Fibroblast of skin of abdomen (primary cell): ENCODE results near the gene BCAS3. TPM values are rescaled to one million over a fixed set of nuclear protein-coding genes. Genes with fewer than 3 reads are reported as not detected.
"Not testable (repeated sequence)": the region's sequence is repeated elsewhere in the genome, so short reads cannot be mapped to it uniquely, and the experiment has no call there.

Experiments
- DNase-seq: peaks from one replicate; pipeline ENCODE4 v3.0.0-alpha.2; 2013
- polyA plus RNA-seq, 2 experiments: library from polyadenylated mRNA; unstranded; fragments of 120-200 nt; gene quantifications; one replicate each; pipeline ENCODE4 v1.2.1, GENCODE V29; 2013; ENCODE audit not compliant: insufficient read length in 2 of 2

Gene BCAS3
- polyA plus RNA-seq (2013, experiment 1 of 2; ENCODE audit: insufficient read length): 9.8 TPM
- polyA plus RNA-seq (2013, experiment 2 of 2; ENCODE audit: insufficient read length): 10.0 TPM

DNA sequence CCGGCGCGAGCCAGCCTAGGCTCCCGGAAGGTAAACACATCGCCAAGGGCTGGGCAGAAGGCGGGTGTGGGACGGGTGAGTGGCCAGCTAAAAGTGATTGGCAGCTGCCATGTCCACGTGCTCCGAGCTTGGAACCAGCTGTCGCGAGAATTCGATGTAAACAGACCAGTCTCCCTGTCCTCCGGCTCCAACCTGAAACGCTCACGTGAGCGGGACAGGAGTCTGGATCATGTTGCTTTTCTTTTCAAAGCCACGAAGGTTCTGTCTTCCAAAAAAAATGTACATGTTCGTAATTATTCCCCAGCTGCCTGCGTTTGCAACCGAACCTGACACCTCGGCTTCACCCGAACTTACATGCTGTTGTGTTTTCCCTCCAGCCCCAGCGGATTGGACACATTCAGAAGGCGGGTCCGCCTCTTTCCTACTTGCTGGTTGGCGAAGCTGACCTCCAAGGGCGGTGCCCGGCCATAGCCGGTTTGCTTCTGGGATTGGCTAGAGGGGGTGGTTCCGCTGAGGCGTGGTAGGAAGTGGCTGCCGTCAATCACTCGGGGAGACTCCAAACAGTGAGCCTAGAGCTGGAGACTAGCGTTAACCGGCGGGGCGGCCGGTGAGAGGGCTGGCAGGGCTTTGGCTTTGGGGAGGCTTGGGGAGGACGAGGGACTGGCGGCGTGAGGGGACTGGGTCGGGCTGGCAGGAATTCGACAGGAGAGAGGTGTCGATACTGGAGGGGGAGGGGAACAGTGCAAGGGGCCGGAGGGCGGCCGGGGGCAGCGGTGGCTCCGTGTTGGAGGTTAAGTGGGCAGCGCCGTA lies at the start of gene BCAS3:
Gene BCAS3, plus strand, starts transcription at position 544 of the 810 bp plus-strand sequence.
- DNase-seq: peak; percentile 99

DNA sequence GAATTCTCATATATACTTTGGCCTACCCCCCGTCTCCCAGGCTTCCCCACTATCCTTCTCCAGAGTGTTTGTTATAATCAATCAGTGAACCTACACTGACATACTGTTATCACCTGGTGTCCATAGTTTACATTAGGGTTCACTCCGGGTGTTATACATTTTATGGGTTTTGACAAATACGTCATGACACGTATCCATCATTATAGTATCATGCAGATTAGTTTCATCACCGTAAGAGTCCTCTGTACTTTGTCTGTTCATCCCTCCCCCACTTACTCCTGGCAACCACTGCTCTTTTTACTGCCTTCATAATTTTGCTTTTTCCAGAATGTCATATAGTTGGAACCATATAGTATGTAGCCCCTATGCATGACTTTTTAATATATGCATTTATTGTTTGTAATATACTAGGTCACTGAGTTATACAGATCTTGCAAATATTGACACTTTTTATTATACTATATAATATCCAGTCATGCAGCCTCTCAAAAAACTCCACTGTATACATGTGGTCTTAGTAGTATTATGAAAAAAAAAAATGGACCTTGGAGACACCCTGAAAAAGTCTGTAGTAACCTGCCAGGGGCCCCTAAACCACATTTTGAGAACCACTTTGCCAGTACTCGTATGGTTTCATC lies 49.3 kb upstream of the BCAS3 start:
- DNase-seq: no peak

DNA sequence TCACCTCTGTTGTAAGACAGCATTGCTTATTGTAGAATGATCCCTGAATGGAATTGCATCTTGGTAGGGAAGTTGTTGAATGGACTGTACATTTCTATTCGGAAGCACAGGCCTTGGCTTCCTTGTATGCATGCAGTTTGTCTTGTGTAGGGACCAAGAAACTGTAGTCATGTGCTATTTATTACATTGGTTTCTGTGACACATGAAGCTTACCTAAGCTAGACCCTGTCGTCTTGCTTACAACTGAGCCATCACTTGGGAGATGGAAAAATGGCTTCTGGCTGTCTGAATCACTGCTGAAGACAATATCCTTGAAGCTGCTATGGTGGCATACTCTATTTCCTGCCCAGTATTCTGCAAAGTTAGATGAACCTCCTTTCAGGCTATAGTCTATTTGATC lies 48.5 kb upstream of the BCAS3 start:
- DNase-seq: no peak

DNA sequence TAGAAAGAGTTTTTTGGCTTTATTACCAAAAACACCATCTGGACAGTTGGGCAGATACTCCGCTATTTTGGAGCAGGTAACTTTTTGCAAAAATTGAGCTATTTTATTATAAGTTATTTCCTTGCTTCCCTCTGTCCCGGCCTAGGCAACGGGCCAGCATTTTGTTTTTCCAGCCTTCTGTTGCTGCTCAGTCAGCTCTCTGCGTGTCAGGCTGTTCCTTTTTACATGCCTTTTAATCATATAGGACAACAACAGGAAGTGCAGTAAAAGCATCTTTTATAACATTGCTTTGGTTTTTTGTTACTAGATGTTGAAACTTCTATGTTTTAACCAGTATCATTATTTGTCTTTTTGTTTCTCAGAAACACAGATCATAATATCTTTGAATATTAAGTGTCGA lies 47.3 kb upstream of the BCAS3 start:
- no peak for DNase-seq

DNA sequence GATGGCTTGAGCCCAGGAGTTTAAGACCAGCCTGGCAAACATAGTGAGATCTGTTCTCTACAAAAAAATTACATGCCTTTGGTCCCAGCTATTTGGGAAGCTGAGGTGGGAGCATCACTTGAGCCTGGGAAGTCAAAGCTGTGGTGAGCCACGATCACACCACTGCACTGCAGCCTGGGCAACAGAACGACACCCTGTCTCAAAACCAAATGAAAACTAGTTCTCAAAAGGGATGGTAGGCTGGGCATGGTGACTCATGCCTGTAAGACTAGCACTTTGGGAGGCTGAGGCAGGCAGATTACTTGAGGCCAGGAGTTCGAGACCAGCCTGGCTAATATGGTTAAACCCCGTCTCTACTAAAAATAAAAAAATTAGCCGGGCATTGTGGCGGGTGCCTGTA lies 46.5 kb upstream of the BCAS3 start:
- DNase-seq: no peak

DNA sequence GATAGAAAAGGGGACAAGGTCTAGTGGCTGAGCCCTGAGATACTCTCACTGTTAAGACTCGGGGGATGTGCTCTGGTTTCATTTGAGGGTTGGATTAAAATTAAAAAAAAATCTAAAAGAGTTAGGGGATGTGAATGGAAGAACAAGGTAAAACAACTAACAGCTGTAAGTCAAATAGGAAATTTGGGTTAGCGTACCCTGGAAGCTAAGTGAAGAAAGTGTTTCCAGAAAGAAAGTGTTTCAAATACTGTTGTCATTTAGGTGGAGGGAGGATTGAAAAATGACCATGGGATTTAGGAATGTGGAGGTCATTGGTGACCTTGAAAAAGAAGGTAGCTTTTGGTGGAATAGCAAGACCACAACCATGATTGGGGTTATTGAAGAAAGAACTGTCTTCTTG lies 40.0 kb upstream of the BCAS3 start:
- no peak for DNase-seq

DNA sequence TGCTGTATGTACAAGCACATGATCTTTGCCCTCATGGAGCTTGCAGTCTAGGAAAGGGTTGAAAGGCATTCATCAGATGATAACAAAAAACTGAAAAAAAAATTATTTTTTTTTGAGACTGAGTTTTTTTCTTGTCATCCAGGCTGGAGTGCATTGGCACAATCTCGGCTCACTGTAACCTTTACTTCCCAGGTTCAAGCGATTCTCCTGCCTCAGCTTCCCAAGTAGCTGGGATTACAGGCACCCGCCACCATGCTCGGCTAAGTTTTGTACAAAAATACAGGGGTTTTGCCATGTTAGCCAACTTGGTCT lies 38.7 kb upstream of the BCAS3 start:
- DNase-seq: no peak

DNA sequence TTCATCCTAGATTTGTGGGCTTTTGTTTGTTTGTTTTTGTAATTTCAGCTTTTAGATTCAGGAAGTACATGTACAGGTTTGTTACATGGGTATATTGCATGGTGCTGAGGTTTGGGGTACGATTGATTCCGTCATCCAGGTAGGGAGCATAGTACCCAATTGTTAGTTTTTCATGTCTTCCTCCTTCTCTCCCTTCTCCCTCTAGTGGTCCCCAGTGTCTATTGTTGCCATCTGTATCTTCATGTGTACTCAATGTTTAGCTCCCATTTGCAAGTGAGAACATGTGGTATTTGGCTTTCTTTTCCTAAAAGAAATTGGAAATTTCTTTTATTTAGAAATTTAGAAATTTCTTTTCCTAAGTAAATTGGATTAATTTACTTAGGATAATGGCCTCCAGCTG lies 37.1 kb upstream of the BCAS3 start:
- peak; percentile 12 for DNase-seq

DNA sequence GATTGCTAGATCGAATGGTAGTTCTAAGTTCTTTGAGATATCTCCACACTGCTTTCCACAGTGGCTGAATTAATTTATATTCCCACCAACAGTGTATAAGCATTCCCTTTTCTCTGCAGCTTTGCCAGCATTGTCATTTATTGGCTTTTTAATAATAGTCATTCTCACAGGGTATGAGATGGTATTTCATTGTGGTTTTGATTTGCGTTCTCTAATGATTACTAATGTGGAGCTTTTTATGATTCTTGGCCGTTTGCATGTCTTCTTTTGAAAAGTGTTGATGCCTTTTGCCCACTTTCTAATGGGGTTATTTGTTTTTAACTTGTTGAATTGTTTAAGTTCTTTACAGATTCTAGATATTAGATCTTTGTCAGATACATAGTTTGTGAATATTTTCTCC lies 36.5 kb upstream of the BCAS3 start:
- DNase-seq: peak; percentile 9

DNA sequence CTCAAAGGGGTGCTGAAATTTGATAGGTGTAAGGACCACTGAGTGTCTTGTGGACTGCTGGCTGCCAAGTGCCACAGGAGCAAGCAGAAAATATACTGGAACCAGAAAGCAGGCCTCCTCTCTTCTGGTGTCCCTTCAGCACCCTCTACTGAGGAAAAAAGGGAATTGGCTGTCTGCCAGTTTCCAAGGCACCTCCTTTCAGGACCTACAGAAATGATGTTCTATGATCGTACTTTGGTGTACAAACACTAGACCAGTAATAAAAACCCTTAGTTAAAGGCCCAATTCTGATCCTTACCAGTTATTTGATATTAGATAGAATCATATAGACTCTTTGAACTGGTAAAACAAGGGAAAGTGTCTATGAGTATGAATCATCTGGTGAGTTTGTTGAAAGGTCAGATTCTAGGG lies 35.8 kb upstream of the BCAS3 start:
- DNase-seq: peak; percentile 77

DNA sequence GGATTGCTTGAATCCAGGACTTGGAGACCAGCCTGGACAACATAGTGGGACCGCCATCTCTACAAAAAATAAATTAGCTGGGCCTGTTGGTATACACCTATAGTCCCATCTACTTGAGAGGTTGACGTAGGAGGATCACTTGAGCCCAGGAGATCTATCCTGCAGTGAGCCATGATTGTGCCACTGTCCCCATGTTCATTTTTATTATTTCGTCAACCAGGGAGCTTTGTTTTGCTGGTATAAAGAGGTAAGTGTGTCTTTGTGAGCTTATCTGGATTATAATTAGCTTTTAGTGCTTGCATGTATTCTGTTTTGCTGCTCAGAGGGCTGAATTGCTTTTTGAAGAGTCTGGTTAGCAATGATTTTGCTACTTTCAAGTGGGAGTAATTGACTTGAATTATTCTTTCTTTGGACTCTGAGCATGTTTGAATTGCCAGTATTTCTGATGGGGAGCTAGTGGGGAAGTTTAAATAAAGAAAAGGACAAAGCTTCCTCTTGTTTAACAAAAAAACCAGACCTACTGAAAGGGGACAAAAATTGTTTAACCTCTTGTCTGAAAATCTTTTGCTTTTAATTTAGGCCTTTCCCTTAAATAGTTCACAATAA lies 31.6 kb upstream of the BCAS3 start:
- DNase-seq: no peak

DNA sequence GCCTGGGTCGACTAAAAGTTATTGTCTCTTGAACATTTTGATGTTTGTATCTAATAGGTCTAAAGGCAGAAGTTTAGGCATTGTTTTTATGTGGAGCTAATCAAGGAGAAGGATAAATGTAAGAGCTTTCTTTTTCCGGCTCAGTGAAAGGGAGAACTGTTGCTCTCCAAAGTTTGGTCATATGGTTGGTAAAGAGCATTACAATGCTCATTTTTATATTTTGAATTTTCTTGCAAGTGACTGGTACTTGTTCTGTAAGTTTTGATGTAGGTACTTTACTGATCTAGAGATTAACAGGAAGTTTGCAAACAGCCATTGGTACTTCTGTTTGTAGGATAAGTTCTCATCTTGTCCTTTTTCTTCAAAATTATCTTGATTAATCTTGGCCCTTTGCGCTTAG lies 30.9 kb upstream of the BCAS3 start:
- no peak for DNase-seq

DNA sequence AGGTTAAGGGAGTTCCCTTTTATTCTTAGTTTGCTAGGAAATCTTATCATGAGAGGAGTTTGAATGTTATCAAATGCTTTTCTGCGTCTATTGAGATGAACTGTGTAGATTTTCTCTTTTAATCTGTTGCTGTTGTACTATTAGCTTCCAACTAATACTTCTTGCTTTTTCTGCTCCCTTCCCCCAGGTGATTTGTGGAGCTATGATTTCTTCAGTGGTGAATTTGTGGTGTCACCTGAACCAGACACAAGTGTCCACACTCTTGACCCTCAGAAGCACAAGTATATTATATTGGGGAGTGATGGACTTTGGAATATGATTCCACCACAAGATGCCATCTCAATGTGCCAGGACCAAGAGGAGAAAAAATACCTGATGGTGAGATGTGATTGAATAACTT lies 29.9 kb upstream of the BCAS3 start:
- DNase-seq: no peak

DNA sequence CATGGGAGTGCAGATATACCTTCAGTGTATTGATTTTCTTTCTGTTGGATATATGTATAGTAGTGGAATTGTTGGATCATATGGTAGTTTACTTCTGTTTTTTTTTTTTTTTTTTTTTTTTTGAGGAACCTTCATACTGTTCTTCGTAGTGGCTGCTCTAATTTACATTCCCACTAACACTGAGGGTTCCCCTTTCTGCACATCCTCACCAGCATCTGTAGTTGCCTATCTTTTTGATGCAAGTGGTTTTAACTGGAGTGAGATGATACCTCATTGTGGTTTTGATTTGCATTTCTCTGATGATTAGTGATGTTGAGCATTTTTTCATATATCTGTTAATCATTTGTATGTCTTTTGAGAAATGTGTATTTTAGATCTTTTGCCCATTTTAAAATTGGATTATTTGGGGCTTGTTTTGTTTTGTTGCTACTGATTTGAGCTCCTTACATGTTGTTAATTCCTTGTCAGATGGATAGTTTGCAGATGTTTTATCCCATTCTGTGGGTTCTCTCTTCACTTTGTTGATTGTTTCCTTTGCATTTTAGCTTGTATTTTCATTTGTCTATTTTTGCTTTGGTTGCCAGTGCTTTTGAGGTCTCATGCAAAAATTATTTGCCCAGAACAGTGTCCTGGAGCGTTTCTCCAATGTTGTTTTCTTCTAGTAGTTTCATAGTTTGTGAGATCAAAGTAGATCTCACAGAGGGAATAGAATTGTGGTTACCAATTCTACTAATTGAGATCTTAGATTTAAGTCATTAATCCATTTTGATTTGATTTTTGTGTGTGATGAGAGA lies 25.0 kb upstream of the BCAS3 start:
- no peak for DNase-seq

DNA sequence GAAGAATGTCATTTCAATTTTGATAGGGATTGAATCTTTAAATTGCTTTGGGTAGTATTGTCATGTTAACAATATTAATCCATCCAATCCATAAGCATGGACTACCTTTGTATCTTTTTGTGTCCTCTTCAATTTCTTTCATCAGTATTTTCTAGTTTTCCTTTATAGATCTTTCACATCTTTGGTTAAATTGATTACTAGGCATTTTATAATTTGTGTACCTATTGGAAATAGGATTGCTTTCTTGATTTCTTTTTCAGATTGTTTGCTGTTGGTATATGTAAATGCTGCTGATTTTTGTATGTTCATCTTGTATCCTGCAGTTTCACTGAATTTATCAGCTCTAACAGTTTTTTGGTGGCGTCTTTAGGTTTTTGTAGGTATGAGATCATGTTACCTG lies 24.1 kb upstream of the BCAS3 start:
- DNase-seq: no peak

DNA sequence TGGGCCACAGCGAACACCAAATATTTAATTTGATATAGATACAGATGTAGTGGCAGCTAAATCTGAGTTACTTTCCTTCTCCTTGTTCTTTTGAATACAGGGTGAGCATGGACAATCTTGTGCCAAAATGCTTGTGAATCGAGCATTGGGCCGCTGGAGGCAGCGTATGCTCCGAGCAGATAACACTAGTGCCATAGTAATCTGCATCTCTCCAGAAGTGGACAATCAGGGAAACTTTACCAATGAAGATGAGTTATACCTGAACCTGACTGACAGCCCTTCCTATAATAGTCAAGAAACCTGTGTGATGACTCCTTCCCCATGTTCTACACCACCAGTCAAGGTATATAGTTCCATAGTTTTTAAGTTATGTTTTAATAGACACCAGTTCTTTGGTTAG lies 21.2 kb upstream of the BCAS3 start:
- no peak for DNase-seq

DNA sequence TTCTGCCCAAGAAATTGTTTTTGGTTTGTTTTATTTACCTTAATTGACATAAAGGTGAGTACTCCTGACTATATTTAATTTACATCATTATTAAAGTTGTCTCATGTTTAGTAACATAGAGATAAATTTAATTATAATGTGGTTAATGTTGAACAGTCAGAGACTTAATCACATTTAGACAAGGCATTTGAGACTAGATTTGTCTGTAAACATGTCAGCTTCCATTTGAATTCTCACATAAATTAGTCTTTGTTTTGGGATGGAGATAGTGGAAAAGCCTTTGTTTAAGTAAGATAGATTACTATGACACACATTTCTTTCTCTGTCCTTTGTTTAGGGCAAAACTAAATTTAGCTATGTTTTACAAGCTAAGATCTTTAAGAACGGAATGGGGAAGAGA lies 18.5 kb upstream of the BCAS3 start:
- DNase-seq: no peak

DNA sequence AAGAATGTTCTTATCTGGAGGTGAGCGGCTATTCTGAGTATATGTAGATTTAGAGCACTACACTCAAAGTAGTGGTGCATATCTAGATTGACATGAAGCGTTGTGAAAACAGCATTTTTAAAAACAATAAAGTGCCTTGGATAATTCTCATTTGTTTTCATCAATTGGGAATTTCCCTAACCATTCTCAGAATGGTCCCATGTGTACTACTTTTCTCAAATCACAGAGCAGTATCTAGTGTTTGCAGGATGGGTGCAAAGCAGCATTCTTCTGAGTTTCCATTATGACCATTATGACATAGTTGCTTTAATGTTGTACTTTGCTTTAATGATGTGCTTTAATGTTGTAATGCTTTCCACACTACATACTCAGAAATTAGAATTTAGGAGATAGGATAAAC lies 16.2 kb upstream of the BCAS3 start:
- no peak for DNase-seq

DNA sequence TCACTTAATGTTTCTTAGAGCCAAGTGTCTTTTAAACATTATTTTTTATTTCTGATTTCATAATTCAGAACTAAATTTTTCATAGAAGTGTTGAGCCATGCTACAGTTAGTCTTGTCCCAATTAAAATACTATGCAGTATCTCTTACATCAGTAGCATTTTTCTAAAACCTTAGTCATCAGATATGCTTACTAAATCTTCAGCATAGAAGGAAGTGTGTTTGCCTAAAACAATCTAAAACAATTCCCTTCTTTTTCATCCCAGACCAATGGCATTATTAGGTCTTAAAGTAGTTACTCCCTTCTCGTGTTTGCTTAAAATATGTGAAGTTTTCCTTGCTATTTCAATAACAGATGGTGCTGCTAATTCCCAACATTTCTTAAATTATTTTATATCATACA lies 13.6 kb upstream of the BCAS3 start:
- DNase-seq: peak; percentile 32

DNA sequence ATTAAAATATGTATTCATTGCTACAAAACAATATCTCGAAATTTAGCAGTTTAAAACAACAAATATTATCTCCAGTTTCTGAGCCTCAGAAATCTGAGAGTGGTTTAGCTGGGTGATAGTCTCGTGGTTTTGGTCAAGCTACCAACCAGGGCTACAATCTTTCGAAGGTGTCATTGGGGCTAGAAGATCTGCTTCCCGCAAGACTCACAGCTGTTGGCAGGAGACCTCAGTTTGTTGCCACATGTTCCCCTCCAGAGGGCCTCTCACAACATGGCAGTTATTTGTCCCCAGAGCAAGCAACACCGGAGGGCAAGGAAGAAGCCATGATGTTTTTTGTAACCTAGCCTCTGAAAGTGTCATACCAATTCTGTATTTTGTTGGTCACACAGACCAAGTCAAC lies 12.0 kb upstream of the BCAS3 start:
- no peak for DNase-seq

DNA sequence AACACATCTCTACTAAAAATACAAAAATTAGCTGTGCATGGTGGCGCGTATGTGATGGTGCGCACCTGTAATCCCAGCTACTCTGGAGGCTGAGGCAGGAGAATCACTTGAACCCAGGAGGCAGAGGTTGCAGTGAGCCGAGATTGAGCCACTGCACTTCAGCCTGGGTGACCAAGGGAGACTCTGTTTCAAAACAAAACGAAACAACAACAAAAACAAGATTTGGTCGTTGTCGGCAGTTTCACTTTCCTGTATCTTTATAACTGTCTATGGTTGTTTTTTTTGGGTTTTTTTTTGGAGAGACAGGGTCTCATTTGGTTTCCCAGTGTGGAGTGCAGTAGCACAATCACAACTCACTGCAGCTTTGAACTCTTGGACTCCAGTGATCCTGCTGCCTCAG lies 8.9 kb upstream of the BCAS3 start:
- DNase-seq: not testable (repeated sequence)

DNA sequence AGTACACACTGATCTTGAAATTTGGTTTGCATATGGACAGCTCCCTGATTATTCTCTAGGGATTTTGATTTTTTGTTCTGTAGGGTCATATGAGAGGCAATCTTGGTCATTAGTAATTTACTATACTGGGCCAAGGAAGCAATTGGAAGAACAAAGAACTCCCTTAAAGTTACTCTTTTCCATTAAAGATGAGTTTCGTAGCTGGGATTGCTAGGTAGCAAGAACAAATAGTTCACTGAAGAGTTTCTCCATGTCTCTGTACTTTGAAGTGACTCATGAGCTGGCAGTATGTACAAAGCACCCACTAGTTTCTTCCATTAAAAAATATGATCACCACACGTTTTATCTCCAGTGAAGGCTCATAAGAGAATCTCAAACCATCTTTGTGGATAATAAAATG lies 6.2 kb upstream of the BCAS3 start:
- DNase-seq: no peak

DNA sequence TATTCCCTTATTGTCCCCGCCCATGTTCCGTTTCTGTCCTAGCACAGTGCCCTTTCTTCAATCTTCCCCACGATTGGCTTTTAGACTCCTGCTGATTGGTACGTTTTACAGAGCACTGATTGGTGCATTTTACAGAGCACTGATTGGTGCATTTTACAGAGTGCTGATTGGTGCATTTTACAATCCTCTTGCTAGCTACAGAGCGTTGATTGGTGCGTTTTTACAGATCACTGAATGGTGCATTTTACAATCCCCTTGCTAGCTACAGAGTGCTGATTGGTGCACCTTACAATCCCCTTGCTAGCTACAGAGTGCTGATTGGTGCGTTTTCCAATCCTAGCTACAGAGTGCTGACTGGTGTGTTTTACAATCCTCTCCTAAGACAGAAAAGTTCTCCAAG lies 3.0 kb upstream of the BCAS3 start:
- not testable (repeated sequence) for DNase-seq
